D341Med (cell line): ENCODE results near the gene CBX8.
"Not testable (repeated sequence)": the region's sequence is repeated elsewhere in the genome, so short reads cannot be mapped to it uniquely, and the experiment has no call there.

ENCODE experiments used
- DNase-seq: peaks from one replicate; pipeline ENCODE4 v3.0.0; 2012; ENCODE audit warnings: low spot score

CBX8 gene

GRCh38 chr17:79779084-79779529, 17.8 kb downstream of the CBX8 start:
- DNase-seq = no peak

GRCh38 chr17:79778504-79779083, 18.3 kb downstream of the CBX8 start:
- peak; percentile 80 for DNase-seq

- DNase-seq = peak; percentile 100
Measured at GRCh38 chr17:79777894-79778503, 18.9 kb downstream of the CBX8 start, which contains the start of gene CBX2. CBX2 (plus strand) TSS chr17:79778148; CDS start chr17:79778236, 88 bp downstream.

- no peak for DNase-seq
Measured at GRCh38 chr17:79777120-79777893, 19.6 kb downstream of the CBX8 start.

- DNase-seq = no peak
Measured at GRCh38 chr17:79776376-79777119, 20.3 kb downstream of the CBX8 start.

GRCh38 chr17:79775632-79776031, 21.2 kb downstream of the CBX8 start:
- DNase-seq = no peak

- no peak for DNase-seq
Measured at GRCh38 chr17:79774561-79774975, 22.3 kb downstream of the CBX8 start.

GRCh38 chr17:79772726-79773125, 24.2 kb downstream of the CBX8 start:
- not testable (repeated sequence) for DNase-seq

- DNase-seq = no peak
Measured at GRCh38 chr17:79771276-79771675, 25.6 kb downstream of the CBX8 start.

- DNase-seq = no peak
Measured at GRCh38 chr17:79769570-79770506, 27.0 kb downstream of the CBX8 start.

- no peak for DNase-seq
Measured at GRCh38 chr17:79765708-79766107, 31.2 kb downstream of the CBX8 start.

- no peak for DNase-seq
Measured at GRCh38 chr17:79761894-79762589, 34.8 kb downstream of the CBX8 start.

GRCh38 chr17:79760197-79760906, 36.5 kb downstream of the CBX8 start:
- DNase-seq = no peak

- DNase-seq = no peak
Measured at GRCh38 chr17:79758271-79758670, 38.6 kb downstream of the CBX8 start.

GRCh38 chr17:79757140-79757745, 39.6 kb downstream of the CBX8 start:
- no peak for DNase-seq

GRCh38 chr17:79755591-79755990, 41.3 kb downstream of the CBX8 start:
- DNase-seq = no peak

GRCh38 chr17:79754903-79755302, 42.0 kb downstream of the CBX8 start:
- not testable (repeated sequence) for DNase-seq

GRCh38 chr17:79754370-79754769, 42.5 kb downstream of the CBX8 start:
- no peak for DNase-seq

- no peak for DNase-seq
Measured at GRCh38 chr17:79752175-79752574, 44.7 kb downstream of the CBX8 start.
